Kidney capillary endothelial cell (primary cell): ENCODE measurements around the gene GLI2.

Experiments used
- DNase-seq: peaks from one replicate; pipeline ENCODE4 v3.0.0-alpha.2; 2018; ENCODE audit warnings: low spot score

Gene GLI2

DNA sequence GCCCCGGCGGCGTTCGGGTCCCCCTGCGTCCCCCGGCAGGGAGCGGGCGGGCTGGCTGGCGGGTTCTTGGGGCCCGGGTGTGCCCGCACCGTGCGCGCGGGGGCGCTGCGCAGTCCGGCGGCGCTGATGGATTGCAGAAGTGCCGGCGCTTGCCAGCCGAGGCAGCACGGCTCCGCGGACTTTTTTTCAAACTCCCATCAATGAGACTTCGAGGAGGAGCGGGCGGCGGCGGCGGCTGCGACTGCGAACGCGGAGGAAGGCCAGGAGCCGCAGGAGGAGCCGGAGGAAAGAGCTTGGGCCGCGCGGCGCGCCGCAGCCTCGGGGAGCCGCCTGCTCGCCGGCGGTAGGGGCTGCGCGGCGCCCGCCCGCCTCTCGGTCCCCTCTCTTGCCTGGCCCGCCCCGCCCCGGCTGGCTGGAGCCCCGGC lies at the start of gene GLI2:
Gene GLI2 (plus strand): TSS at position 123 of the 425 bp plus-strand sequence. CDS start 61,453 bp downstream, outside the sequence.
- DNase-seq, result peak; percentile 74

DNA sequence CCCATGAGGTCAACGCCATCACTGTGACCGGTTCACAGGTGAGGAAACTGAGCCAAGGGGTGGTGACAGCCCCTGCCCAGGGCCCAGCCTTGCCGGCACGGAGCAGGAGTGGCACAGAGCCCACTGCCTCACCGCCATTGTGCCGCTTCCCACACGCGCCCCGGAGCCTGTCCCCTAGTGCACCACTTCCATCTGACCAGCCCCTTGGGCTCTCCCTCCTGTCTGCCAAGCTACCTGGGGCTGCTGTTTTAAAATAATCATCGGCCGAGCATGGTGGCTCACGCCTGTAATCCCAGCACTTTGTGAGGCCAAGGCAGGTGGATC lies 49.7 kb upstream of the GLI2 start:
- DNase-seq, result no peak

DNA sequence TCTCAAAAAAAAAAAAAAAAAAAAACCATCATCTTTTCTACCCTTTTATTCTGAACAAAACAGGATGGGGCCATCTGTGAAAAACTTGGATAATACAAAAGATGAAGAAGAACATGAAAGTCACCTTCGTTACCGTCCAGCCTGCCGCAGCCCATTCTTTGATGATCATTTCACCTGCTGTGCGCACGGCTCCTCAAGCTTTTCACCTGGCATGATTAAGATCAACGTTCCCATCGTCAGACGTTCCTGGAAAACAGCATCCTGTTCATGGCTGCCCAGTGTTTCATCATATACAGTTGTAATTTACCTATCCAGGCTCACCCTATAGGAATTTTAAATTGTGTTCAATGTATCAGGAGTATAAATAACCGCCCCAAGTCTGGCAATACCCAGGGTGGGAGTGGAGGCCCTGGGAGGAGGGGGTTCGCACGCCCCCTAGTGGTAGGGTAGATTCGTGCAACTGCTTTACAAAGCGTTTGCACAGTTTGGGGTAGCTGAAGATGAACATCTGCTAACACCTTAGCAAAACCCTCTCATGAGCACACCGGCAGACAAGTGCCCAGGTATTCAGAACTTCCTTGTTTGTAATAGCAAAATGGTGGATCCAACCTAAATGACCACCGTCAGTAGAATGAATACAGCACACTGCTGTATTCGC lies 49.0 kb upstream of the GLI2 start:
- DNase-seq, result no peak

DNA sequence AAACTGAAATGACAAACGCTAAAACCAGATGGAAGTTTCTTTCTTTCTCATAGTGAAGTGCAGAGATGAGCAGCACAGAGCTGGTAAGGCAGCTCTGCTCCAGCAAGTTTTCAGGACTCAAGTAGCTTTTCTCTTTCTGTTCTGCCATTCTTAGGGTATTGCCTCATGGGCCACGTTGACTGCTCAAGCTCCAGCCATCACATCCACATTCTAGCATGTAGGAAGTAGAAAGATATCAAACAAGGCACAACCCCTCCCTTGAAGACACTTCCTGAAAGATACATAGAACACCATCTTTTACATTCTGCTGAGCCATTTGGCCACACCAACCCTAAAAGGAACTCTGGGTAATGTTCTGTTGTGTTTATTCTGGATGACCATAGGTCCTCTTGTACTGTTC lies 48.5 kb upstream of the GLI2 start:
- no peak for DNase-seq

DNA sequence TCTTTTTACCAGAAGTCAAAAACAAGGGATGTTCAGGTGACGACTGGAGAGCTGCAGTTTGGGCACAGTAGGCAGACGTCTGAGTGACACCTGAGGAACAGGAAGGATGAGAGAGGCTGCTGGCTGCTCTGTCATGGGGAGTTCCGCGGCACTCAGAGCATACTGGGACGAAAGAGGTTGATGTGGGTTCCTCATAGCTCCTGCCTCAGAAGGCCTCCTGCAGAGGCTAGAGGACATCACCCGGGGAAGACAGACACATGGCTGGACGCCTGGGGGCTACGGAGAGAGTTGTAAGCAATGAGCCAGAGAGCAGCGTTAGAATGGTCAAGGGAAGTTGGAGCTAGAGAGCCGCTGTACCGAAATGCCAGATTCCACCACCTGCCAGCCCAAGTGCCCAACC lies 45.1 kb upstream of the GLI2 start:
- no peak for DNase-seq

DNA sequence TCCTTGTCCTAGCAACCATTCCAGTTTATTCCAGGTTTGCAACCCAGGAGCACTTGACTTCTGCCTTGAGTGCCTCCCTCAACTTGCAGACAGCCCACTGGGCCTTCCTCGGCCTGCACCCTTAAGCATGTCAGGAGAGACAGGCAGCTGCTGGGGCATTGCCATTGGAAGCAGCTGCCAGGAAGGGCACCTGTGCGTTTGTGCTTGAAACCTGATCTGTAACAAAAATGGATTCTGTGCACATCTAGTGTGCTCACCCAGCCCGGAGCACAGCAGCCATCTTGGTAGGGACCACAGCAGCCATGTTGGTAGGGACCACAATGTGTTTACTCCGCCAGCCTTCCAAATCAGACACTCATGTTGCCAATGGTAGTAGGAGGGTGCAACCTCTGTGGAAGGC lies 44.3 kb upstream of the GLI2 start:
- DNase-seq, result no peak

DNA sequence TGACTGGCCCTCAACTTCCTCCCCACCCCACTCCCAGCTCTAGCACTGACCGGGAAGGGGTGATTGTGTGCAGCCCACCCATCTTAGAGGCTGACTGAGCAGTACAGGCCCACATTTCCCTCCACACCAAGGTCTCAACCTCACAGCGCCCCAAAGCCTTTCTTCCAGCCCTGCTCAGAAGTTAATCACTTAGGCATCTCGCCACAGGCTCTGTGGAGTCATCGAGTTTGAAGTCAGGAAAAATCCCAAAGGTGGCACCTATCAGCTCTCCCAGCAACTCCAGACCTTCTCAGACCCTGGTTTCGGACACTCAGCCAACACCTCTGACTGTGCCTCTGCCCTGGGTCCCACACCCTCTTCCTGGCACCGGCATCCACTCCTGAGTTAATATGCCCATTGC lies 43.0 kb upstream of the GLI2 start:
- no peak for DNase-seq

DNA sequence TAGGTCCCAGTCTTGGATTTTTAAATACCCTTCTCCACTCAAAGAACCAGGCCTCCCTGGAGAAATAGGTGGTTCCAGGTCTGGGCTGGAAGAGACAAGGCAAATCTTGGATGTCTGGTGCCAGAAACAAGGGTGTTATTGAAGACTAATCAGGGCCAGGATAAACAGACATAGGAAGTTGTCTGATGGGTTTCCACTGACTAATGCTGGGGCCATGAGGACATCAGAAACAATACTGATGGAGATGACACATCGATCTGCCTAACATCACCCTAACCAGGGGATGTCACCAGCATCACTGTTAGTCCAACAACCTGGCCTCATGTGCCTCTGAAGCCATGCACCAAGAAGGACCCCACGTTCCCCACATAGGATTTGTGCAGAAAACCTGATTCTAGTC lies 42.5 kb upstream of the GLI2 start:
- DNase-seq, result peak; percentile 72

DNA sequence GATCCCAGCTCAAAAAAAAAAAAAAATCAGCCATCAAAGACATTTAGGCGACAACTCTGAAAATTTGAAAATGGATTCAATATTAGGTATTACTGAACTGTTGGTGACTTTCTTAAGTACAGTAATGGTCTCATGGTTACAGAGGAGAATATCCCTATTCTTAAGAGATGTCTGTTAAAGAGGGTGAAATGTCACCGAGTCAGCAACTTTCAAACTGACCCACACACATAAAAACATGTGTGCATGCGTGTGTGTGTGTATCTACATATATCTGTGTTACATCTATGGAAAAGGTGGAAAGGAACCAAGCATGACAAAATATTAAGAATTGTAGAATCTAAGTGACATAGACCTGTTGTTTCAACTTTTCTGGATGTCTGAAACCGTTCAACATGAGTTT lies 41.6 kb upstream of the GLI2 start:
- no peak for DNase-seq

DNA sequence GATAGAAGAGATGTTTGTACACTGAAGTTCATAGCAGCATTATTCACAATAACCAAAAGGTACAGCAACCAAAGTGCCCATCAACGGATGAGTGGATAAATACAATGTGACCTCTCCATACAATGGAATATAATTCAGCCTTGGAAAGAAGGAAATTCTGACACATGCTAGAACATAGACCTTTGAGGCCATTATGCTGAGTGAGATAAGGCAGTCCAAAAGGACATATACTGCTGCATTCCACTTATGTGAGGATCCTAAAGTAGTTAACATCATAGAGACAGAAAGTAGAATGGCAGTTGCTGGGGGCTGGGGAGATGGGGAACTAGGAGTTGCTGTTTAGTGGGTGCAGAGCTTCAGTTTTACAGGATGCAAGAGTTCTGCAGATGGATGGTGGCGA lies 38.2 kb upstream of the GLI2 start:
- no peak for DNase-seq

DNA sequence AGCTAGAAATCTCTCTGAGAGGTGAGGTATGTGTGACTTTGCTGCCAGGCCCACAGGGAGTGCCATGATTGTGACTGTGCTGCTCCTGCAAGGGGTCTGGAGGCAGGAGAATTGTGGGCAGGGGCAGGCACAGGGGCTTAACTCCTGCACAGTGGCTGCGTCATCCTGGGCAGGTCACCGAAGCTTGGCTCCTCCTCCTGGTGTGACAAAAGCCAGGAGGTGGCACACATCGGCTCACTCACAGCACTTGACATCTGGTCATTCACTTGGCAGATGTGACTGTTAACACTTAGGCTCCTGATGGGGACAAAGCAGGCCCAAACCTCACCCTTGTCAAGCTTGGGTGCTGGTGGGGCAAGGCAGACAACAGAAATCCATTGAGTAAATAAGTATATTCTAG lies 36.4 kb upstream of the GLI2 start:
- no peak for DNase-seq

DNA sequence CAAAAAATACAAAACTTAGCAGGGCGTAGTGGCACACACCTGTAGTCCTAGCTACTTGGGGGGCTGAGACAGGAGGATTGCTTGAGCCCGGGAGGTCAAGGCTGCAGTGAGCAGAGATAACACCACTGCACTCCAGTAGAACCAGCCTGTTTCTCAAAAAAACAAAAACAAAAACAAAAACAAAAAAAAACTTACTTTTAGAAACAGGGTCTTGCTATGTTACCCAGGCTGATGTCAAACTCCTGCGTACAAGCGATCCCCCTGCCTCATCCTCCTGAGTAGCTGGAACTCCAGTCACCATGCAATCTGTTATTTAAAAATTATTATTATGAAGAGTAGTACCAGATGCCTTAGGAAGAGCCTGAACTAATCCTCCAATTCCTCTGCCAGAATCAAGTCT lies 35.0 kb upstream of the GLI2 start:
- no peak for DNase-seq

DNA sequence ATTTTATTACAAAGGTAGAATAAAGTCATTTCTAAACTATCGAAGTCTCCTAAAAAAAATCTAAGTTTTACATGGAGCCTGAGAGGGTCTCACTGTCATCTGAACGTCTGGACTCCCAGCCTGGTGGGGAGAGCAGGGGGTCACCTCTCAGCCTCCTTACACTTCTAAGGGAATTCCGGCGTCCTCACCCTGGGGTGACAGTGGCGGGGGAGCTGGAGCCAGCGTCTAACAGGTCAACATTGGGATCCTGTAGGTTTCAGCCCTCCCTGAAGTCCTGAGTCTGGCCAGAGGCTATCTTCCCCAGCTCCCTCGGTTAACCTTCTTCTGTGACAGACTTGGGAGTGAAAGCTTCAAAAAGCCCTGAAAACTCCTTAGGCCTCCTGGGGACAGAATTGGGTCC lies 34.6 kb upstream of the GLI2 start:
- no peak for DNase-seq

DNA sequence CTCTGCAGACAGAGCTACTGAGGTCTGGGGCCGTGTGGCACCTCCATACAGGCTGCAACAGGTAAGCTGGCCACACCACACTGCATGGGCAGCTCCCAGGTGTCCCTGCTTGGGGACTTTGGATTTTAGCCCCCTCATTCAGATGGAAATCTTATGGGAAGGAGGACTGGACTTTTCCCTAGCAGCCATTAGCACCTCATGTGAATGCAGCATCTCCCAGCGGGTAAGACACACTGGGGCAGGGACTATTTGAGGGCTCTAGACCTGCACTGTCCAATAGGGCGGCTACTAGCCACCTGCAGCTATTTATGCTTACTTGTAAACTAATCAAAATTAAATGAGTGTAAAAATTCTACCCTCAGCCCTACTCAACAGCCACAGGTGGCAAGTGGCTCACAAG lies 34.2 kb upstream of the GLI2 start:
- DNase-seq, result no peak

DNA sequence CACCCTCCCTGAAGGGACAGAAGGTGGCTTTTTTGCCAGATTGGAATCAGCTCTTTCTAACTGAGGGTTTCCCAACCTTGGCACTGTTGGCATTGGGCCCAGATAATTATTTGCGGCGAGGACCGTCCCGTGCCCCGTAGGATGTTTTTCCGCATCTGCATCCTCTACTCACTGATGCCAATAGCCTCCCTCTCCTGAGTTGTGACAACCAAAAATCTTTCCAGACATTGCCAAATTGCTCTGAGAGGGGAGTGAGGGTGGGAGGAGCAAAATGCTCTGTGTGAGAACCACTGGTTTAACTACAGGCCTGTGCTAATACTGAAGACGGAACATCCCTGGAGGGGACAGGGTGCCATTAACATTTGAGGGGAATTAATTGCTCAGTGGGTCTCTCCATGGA lies 33.6 kb upstream of the GLI2 start:
- DNase-seq, result no peak

DNA sequence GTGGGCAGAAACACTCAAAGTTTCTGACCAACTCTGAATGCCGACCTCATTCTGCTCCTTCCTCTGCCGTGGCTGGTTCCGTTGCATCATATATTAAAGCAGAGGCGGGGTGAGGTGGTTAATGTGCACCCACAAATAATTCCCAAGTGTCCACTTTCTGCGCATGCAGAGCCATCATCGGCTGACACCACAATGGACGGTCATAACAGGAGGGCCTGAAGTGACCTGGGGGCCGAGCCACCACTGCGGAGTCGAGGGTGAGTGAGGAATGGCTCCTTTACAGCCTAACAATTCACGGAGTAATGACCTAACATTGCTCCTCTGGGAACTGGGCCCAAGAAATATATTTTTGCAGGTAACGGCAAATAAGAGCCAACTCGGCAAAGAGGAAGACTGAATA lies 32.9 kb upstream of the GLI2 start:
- no peak for DNase-seq

DNA sequence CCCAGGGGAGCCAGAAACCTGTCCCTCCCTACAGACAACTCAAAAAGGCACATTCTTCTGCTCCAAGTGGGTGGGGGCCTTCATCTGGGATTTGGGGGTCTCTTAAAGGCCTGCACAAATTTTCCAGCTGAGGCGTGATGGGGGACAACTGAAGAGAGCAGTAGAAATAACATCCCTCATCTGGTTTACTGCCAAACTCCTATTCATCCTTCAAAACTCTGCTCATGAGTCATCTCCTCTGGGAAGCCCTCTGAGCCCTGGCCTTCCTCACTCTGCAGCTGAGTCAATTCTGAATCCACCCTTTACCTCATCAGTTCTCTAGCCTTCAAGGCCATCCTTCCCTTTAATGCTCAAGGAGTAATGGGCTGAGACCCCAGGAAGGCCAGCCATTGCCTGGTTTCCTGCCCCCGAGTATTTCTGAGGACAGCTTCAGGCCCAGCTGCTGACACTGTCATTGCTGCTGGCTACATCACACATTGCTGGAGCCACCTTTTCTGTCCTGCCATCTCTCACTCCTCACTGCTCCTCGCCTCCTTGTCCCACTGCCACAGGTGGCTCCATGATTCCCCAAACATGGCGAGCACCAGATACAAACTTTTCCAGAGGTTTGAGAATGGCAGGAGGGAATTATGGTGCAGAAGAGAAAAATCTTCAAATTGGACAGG lies 32.2 kb upstream of the GLI2 start:
- peak; percentile 65 for DNase-seq

DNA sequence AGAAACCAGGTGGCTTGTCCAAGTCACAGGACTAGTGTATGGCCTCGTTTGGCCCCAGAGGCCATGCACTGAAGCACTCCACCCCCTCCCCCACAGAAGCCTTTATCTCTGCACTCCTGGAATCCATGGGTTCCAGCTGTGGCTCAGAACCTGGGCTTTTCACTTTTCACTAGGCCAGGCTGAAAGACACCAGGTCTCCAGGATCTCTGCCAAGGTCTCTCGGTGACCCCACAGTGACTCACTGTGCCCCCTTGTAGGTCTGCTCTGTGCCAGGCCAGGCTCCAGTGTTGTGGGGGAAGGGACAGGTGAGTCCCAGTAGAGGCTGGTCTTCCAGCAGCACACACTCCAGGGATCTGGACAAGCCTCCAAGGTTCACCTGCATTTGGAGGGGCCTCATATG lies 31.0 kb upstream of the GLI2 start:
- no peak for DNase-seq

DNA sequence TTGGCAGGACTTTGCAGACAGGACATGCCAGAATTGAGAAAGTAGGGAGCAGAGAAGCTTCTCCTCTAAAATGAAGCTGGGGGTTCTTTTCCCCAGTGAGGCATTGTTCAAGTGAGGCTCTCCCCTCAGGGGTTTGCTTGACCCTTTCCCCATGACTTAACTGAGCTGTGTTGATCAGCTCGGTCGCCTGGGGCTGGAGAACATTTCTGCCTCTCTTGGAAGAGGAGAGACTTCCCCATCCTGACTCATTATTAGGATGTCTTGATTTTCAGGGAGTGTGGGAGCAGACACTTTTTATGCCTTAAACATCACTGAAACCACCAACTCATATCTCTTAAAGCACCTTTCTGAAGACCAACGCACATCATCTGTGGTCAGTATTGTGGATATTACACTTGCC lies 27.9 kb upstream of the GLI2 start:
- DNase-seq, result no peak

DNA sequence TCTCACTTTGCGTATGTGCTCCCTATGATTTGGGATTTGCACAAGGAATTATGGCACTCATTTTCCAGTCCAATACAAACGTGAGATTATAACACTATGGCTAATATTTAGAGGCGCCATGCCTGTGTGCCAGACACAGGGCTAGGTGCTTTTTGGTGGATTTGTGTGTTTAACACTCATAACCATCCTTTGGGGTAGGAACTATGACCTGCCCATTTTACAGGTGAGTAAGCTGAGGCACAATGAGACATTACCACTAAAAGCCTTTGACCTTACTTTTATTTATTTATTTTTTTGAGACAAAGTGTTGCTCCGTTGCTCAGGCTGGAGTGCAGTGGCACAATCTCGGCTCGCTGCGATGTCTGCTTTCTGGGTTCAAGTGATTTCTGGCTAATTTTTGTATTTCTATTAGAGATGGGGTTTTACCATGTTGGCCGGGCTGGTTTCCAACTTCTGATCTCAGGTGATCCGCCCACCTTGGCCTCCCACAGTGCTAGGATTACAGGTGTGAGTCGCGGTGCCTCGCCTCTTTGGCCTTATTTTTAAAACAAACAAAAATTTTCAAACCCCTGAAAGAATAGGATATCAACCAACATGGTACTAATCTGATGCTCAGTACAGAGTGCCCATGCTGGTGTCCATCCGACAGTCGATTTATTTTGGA lies 26.6 kb upstream of the GLI2 start:
- no peak for DNase-seq

DNA sequence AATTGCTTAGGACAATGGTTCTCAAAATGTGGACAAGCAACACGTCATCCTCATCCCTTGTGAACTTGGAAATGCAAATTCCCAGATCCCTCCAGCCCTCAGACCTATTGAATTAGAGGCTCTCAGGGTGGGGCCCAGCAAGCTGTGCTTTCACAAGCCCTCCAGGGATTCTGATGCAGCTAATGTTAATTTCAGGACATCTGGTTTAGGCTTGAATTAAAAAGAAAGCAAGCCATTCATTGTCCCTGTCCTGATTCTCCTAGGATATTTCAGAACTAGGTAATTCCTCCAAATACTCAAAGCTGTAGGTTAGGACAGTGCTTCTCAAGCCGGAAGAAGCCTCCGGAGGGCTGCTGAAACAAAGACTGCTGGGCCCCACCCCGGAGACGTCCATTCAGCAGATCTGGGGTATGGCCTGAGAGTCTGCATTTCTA lies 26.0 kb upstream of the GLI2 start:
- DNase-seq, result no peak

DNA sequence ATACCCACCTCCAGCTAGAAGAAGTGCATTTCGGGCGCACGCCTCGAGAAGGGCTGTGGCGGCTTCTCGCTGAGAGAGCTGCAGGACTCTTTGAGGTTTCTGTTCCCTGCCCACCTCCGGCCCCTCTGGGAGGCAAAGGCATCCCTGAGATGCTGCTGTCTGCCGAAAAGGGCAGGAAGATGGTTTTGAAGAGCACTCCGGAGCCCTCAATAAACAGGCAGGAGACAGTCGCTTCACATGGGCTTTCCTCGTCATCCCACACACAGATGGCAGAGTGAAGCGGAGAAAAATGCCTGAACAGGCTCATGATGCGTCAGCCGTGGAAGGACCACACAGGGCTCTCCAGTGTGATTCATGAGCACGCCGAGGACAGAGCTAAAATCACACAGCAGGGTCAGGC lies 25.4 kb upstream of the GLI2 start:
- no peak for DNase-seq

DNA sequence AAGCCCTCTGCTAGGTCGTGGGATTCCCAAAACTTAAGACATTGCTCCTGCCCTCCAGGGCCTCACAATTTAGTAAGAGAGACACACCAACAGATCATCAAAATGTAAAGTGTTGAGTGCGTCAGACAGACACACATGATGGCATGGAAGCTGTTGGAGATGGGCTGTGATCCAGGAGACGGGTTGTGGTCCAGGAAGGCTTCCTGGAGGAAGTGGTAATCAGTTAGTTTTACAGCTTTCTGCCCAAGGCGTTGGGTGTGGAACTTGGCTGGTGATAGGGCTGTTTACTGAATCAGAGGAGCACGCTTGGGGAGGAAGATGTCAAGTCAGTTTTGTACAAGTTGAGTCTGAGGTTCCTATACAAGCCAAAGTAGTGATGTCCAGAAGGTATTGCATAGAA lies 24.0 kb upstream of the GLI2 start:
- no peak for DNase-seq

DNA sequence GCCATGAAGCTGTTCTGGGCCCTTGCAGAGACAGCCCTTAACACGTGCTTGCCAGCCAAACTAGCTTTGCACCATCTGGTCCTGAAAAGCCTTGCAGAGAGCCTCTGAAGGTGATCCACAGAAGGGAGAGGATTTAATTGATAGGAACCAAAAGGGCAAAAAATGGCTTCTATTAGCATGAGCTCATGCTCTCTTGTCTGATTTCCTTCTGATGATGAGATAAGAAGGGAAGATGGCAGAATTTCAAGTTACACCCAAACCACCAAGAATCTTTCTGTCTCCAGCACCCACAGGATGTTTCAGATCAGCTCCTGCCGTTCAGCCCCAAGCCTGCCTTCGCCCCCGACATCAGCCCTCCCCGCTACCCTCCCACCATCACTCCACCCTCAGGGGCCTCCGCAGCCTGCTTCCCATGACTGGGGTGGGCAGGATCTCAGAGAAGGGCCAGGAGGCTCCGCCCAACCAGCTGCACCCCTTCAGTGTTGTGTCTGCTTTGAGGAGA lies 23.4 kb upstream of the GLI2 start:
- DNase-seq, result no peak
